ENCODE data around the gene ENPP6. TPM values are rescaled to one million over a fixed set of nuclear protein-coding genes. Genes with fewer than 3 reads are reported as not detected.

Gene ENPP6
- total RNA-seq, 4 donors from 2014 or later = 0.47 to 1.7 (median 1.2) TPM

GRCh38 chr4:184100297-184100885 lies 117.3 kb downstream of the ENPP6 start:
- ATAC-seq = no peak
- Histone ChIP-seq H3K27me3 (no peaks in the 10 kb centered on the region), H3K36me3 (no peaks in the 10 kb centered on the region), H3K4me1 (peaks cover 0 to 36% (median 8%) of the 10 kb centered on the region in 3 donors), H3K27ac (no peak overlapping the region), H3K9me3 (no peaks in the 10 kb centered on the region), H3K4me3 (no peak overlapping the region)
- 65% methylated on average over 7 of the region's 14 CpGs; no CpG with 5 or more reads in 1 of the 2 donors for WGBS, 2 donors (ENCODE audit: low coverage in 1 of 2)
- TF ChIP-seq CTCF (IDR thresholded peaks at IDR 0.05) = peak in 2 of 4 experiments; percentile 21 to 48
- TF ChIP-seq POLR2AphosphoS5 (IDR thresholded peaks at IDR 0.05) = no peak

GRCh38 chr4:184099535-184099966 lies 118.1 kb downstream of the ENPP6 start:
- Histone ChIP-seq H3K36me3 (no peaks in the 10 kb centered on the region), H3K27ac (peak overlapping the region in 2 of 4 donors; percentile 35 to 50), H3K27me3 (no peaks in the 10 kb centered on the region), H3K4me3 (peak overlapping the region in 1 of 2 donors; percentile 8), H3K9me3 (no peaks in the 10 kb centered on the region), H3K4me1 (peaks cover 0 to 36% (median 8%) of the 10 kb centered on the region in 3 donors)
- 13 to 17% methylated on average over 8 to 9 of the region's 10 CpGs for WGBS, 2 donors (ENCODE audit: low coverage in 1 of 2)
- ATAC-seq = no peak
- TF ChIP-seq POLR2A (IDR thresholded peaks at IDR 0.05) (no peak), CTCF (IDR thresholded peaks at IDR 0.05) (no peak), EP300 (IDR thresholded peaks at IDR 0.05) (no peak), POLR2AphosphoS5 (IDR thresholded peaks at IDR 0.05) (peak; percentile 41)

GRCh38 chr4:184099000-184099399 lies 118.7 kb downstream of the ENPP6 start:
- no peaks in the 10 kb centered on the region for H3K27me3 ChIP-seq
- WGBS, 2 donors (ENCODE audit: low coverage in 1 of 2) = 24 to 69% methylated on average over 2 of the region's 4 CpGs
- ATAC-seq = no peak
- H3K9me3 ChIP-seq = no peaks in the 10 kb centered on the region
- H3K27ac ChIP-seq = peak overlapping the region in 2 of 4 donors; percentile 35 to 50
- TF ChIP-seq POLR2A (IDR thresholded peaks at IDR 0.05) (no peak), EP300 (IDR thresholded peaks at IDR 0.05) (no peak), CTCF (IDR thresholded peaks at IDR 0.05) (no peak), POLR2AphosphoS5 (IDR thresholded peaks at IDR 0.05) (no peak)
- H3K4me1 ChIP-seq = peaks cover 0 to 36% (median 8%) of the 10 kb centered on the region in 3 donors
- H3K4me3 ChIP-seq = peak overlapping the region in 1 of 2 donors; percentile 8
- no peaks in the 10 kb centered on the region for H3K36me3 ChIP-seq

GRCh38 chr4:184097815-184098214 lies 119.9 kb downstream of the ENPP6 start:
- H3K36me3 ChIP-seq = no peaks in the 10 kb centered on the region
- 91 to 96% methylated on average over 4 to 5 of the region's 13 CpGs for WGBS, 2 donors (ENCODE audit: low coverage in 1 of 2)
- H3K4me1 ChIP-seq = peaks cover 0 to 36% (median 8%) of the 10 kb centered on the region in 3 donors
- no peak for TF ChIP-seq CTCF (IDR thresholded peaks at IDR 0.05)
- TF ChIP-seq POLR2AphosphoS5 (IDR thresholded peaks at IDR 0.05) = no peak
- no peak for TF ChIP-seq EP300 (IDR thresholded peaks at IDR 0.05)
- TF ChIP-seq POLR2A (IDR thresholded peaks at IDR 0.05) = no peak
- H3K27me3 ChIP-seq = no peaks in the 10 kb centered on the region
- ATAC-seq = no peak
- H3K27ac ChIP-seq = peak overlapping the region in 1 of 4 donors; percentile 26
- H3K4me3 ChIP-seq = no peak overlapping the region
- H3K9me3 ChIP-seq = no peaks in the 10 kb centered on the region

- no peaks in the 10 kb centered on the region for H3K36me3 ChIP-seq
- peak; percentile 81 for ATAC-seq
- TF ChIP-seq POLR2A (IDR thresholded peaks at IDR 0.05) = no peak
- TF ChIP-seq CTCF (IDR thresholded peaks at IDR 0.05) = peak in 3 of 4 experiments; percentile 15 to 60 (median 42)
- no peak for TF ChIP-seq POLR2AphosphoS5 (IDR thresholded peaks at IDR 0.05)
- WGBS, 2 donors (ENCODE audit: low coverage in 1 of 2) = 27 to 75% methylated on average over 2 to 3 of the region's 26 CpGs
- H3K4me3 ChIP-seq = peak overlapping the region in 1 of 2 donors; percentile 39
- peak overlapping the region in 1 of 4 donors; percentile 26 for H3K27ac ChIP-seq
- peaks cover 0 to 36% (median 8%) of the 10 kb centered on the region in 3 donors for H3K4me1 ChIP-seq
- no peaks in the 10 kb centered on the region for H3K27me3 ChIP-seq
- no peaks in the 10 kb centered on the region for H3K9me3 ChIP-seq
These were observed 120.5 kb downstream of the ENPP6 start for GRCh38 chr4:184097241-184097605.
